GM21786 (cell line): ENCODE data around the gene TIMELESS.
"Not testable (repeated sequence)": the region's sequence is repeated elsewhere in the genome, so short reads cannot be mapped to it uniquely, and the experiment has no call there.

Experiments used
- ATAC-seq: cut with Tn5 transposase; IDR thresholded peaks from one replicate; pipeline ENCODE4 v1.9.1; 2021; ENCODE audit not compliant: unreplicated experiment

Gene TIMELESS

GRCh38 chr12:56448860-56449621, at the start of gene TIMELESS:
Gene TIMELESS, minus strand, starts transcription at chr12:56449426. Its CDS starts 15,256 bp downstream, at chr12:56434170.
- peak; percentile 92 for ATAC-seq

- ATAC-seq = not testable (repeated sequence)
Measured at GRCh38 chr12:56498126-56498902, 49.1 kb upstream of the TIMELESS start.

GRCh38 chr12:56496704-56497103, 47.5 kb upstream of the TIMELESS start:
- not testable (repeated sequence) for ATAC-seq

GRCh38 chr12:56494481-56494880, 45.3 kb upstream of the TIMELESS start:
- not testable (repeated sequence) for ATAC-seq

GRCh38 chr12:56494106-56494415, 44.8 kb upstream of the TIMELESS start:
- ATAC-seq = not testable (repeated sequence)

- ATAC-seq = not testable (repeated sequence)
Measured at GRCh38 chr12:56493409-56494105, 44.3 kb upstream of the TIMELESS start.

GRCh38 chr12:56490360-56490759, 41.1 kb upstream of the TIMELESS start:
- ATAC-seq = no peak

GRCh38 chr12:56488041-56488955, 39.1 kb upstream of the TIMELESS start, which contains the start of gene GLS2:
Gene GLS2, minus strand, starts transcription at chr12:56488161. Its CDS starts 43 bp downstream, at chr12:56488118.
- ATAC-seq = peak; percentile 91

GRCh38 chr12:56487448-56488040, 38.3 kb upstream of the TIMELESS start:
- ATAC-seq = no peak

- ATAC-seq = no peak
Measured at GRCh38 chr12:56486694-56487093, 37.5 kb upstream of the TIMELESS start.

- ATAC-seq = no peak
Measured at GRCh38 chr12:56484566-56484965, 35.3 kb upstream of the TIMELESS start.

GRCh38 chr12:56479625-56480024, 30.4 kb upstream of the TIMELESS start:
- no peak for ATAC-seq

GRCh38 chr12:56477521-56478225, 28.4 kb upstream of the TIMELESS start:
- no peak for ATAC-seq

- no peak for ATAC-seq
Measured at GRCh38 chr12:56476972-56477432, 27.8 kb upstream of the TIMELESS start.

- ATAC-seq = no peak
Measured at GRCh38 chr12:56476143-56476542, 26.9 kb upstream of the TIMELESS start.

- no peak for ATAC-seq
Measured at GRCh38 chr12:56474389-56474788, 25.2 kb upstream of the TIMELESS start.

- no peak for ATAC-seq
Measured at GRCh38 chr12:56469007-56469930, 20.0 kb upstream of the TIMELESS start.
